H9 (cell line): ENCODE results near the gene SCGB3A2. TPM values are rescaled to one million over a fixed set of nuclear protein-coding genes. Genes with fewer than 3 reads are reported as not detected.

Experiments
- DNase-seq: peaks from one replicate; pipeline ENCODE4 v3.0.0-alpha.2; 2017
- H2AFZ ChIP-seq: one replicate; pipeline ENCODE4 v1.6.1; 2013; ENCODE audit warnings: mild to moderate bottlenecking, low read length, control low read depth, moderate library complexity
- H2AK5ac ChIP-seq: 2 replicates; pipeline ENCODE4 v1.6.1; 2013; ENCODE audit warnings: low read length, control low read depth, mixed read lengths; ENCODE audit not compliant: insufficient read length
- H2BK120ac ChIP-seq: one replicate; pipeline ENCODE4 v1.6.1; 2013; ENCODE audit warnings: low read depth, mild to moderate bottlenecking, low read length, control low read depth, inconsistent platforms; ENCODE audit not compliant: poor library complexity, severe bottlenecking
- H2BK12ac ChIP-seq: 2 replicates; pipeline ENCODE4 v1.6.1; 2013; ENCODE audit warnings: low read length, control low read depth, mixed read lengths, low read depth; ENCODE audit not compliant: insufficient read length
- H2BK15ac ChIP-seq: 2 replicates; pipeline ENCODE4 v1.6.1; 2013; ENCODE audit warnings: low read depth, low read length, control low read depth
- H2BK20ac ChIP-seq: one replicate; pipeline ENCODE4 v1.6.1; 2013; ENCODE audit warnings: low read depth, mild to moderate bottlenecking, low read length, control low read depth, inconsistent platforms; ENCODE audit not compliant: poor library complexity, severe bottlenecking
- H2BK5ac ChIP-seq: 2 replicates; pipeline ENCODE4 v1.6.1; 2013; ENCODE audit warnings: low read length, control low read depth, mixed read lengths; ENCODE audit not compliant: insufficient read length
- H3K14ac ChIP-seq: 2 replicates; pipeline ENCODE4 v1.6.1; 2013; ENCODE audit warnings: low read length, control low read depth; ENCODE audit not compliant: insufficient read depth
- H3K18ac ChIP-seq: 2 replicates; pipeline ENCODE4 v1.6.1; 2013; ENCODE audit warnings: low read depth, mild to moderate bottlenecking, mixed read lengths, low read length, control low read depth; ENCODE audit not compliant: insufficient read length
- H3K23ac ChIP-seq: 2 replicates; pipeline ENCODE4 v1.6.1; 2013; ENCODE audit warnings: low read length, control low read depth, mixed read lengths, low read depth; ENCODE audit not compliant: insufficient read length
- H3K23me2 ChIP-seq: 2 replicates; pipeline ENCODE4 v1.6.1; 2013; ENCODE audit warnings: low read depth, mild to moderate bottlenecking, mixed read lengths, low read length, control low read depth; ENCODE audit not compliant: insufficient read length, poor library complexity, severe bottlenecking
- H3K27ac ChIP-seq: 2 replicates; pipeline ENCODE4 v1.5.1; 2013; ENCODE audit warnings: low read length, control low read depth, mixed read lengths, low read depth; ENCODE audit not compliant: insufficient read length
- H3K27me3 ChIP-seq: 2 replicates; pipeline ENCODE4 v1.6.1; 2013; ENCODE audit warnings: low read length, control low read depth, inconsistent platforms; ENCODE audit not compliant: insufficient read depth
- H3K4ac ChIP-seq: 2 replicates; pipeline ENCODE4 v1.6.1; 2013; ENCODE audit warnings: low read depth, mild to moderate bottlenecking, control low read depth, inconsistent platforms, low read length, moderate library complexity
- H3K4me1 ChIP-seq: 2 replicates; pipeline ENCODE4 v1.6.1; 2013; ENCODE audit warnings: low read length, control low read depth, inconsistent platforms; ENCODE audit not compliant: insufficient read depth
- H3K4me2 ChIP-seq: 2 replicates; pipeline ENCODE4 v1.6.1; 2013; ENCODE audit warnings: low read length, control low read depth, mixed read lengths; ENCODE audit not compliant: insufficient read length, insufficient read depth
- H3K56ac ChIP-seq: 2 replicates; pipeline ENCODE4 v1.6.1; 2013; ENCODE audit warnings: low read depth, mild to moderate bottlenecking, mixed read lengths, low read length, control low read depth; ENCODE audit not compliant: insufficient read length
- H3K79me1 ChIP-seq: 2 replicates; pipeline ENCODE4 v1.6.1; 2013; ENCODE audit warnings: low read depth, mild to moderate bottlenecking, moderate library complexity, low read length, control low read depth, inconsistent platforms; ENCODE audit not compliant: insufficient read depth, poor library complexity, severe bottlenecking
- H3K79me2 ChIP-seq: 2 replicates; pipeline ENCODE4 v1.6.1; 2013; ENCODE audit warnings: low read length, control low read depth, inconsistent platforms; ENCODE audit not compliant: insufficient read depth
- H3K9ac ChIP-seq: 2 replicates; pipeline ENCODE4 v1.6.1; 2013; ENCODE audit warnings: low read length, control low read depth, mixed read lengths; ENCODE audit not compliant: insufficient read length; ENCODE audit errors: extremely low read depth
- H3K9me3 ChIP-seq: one replicate; pipeline ENCODE4 v1.6.1; 2013; ENCODE audit warnings: low read depth, low read length, inconsistent platforms; ENCODE audit not compliant: control insufficient read depth
- H3T11ph ChIP-seq: one replicate; pipeline ENCODE4 v1.6.1; 2013; ENCODE audit warnings: mild to moderate bottlenecking, low read length, control low read depth, inconsistent platforms
- H4K20me1 ChIP-seq: one replicate; pipeline ENCODE4 v1.6.1; 2013; ENCODE audit not compliant: control insufficient read depth, insufficient read length, insufficient read depth
- H4K5ac ChIP-seq: 2 replicates; pipeline ENCODE4 v1.6.1; 2013; ENCODE audit warnings: low read depth, mild to moderate bottlenecking, mixed read lengths, low read length, control low read depth; ENCODE audit not compliant: insufficient read length
- H4K8ac ChIP-seq: replicated peaks from 2 replicates; pipeline ENCODE4 v1.6.1; 2013; ENCODE audit warnings: low read length, control low read depth, mixed read lengths, low read depth; ENCODE audit not compliant: insufficient read length
- H4K91ac ChIP-seq: 2 replicates; pipeline ENCODE4 v1.6.1; 2013; ENCODE audit warnings: low read depth, mild to moderate bottlenecking, moderate library complexity, mixed read lengths, low read length, control low read depth; ENCODE audit not compliant: insufficient read length
- H3K27ac Mint-ChIP-seq, 3 experiments: 2 replicates in 2 of 3; 3 replicates in 1 of 3; pipeline ENCODE4 v1.8.0; 2020 to 2021; ENCODE audit warnings: mixed read lengths in 3 of 3, mild to moderate bottlenecking in 1 of 3, moderate library complexity in 1 of 3
- H3K27me3 Mint-ChIP-seq: 2 replicates; pipeline ENCODE4 v1.8.0; 2021; ENCODE audit warnings: low read depth, mild to moderate bottlenecking, moderate library complexity, mixed read lengths
- H3K36me3 Mint-ChIP-seq, 3 experiments: 2 replicates in 2 of 3; 3 replicates in 1 of 3; pipeline ENCODE4 v1.8.0; 2020 to 2021; ENCODE audit warnings: low read depth in 3 of 3, mixed read lengths in 3 of 3; ENCODE audit not compliant: insufficient read depth in 1 of 3
- H3K4me1 Mint-ChIP-seq, 2 experiments: 2 replicates each; pipeline ENCODE4 v1.8.0; 2020; ENCODE audit warnings: mixed read lengths in 2 of 2
- H3K4me3 Mint-ChIP-seq, 2 experiments: 2 replicates in 1 of 2; 3 replicates in 1 of 2; pipeline ENCODE4 v1.8.0; 2020 to 2021; ENCODE audit warnings: mild to moderate bottlenecking in 2 of 2, mixed read lengths in 2 of 2, moderate library complexity in 1 of 2
- H3K9me3 Mint-ChIP-seq, 2 experiments: 2 replicates in 1 of 2; 3 replicates in 1 of 2; pipeline ENCODE4 v1.8.0; 2020; ENCODE audit warnings: mild to moderate bottlenecking in 2 of 2, mixed read lengths in 2 of 2, moderate library complexity in 1 of 2
- CTCF ChIP-seq: fragments of 200-600 bp; sonication (generic); conservative IDR thresholded peaks from 3 replicates; pipeline ENCODE4 v1.8.0; 2021; ENCODE audit warnings: antibody characterized with exemption, mild to moderate bottlenecking
- WGBS: extraction: QIAGEN DNeasy Blood & Tissue Kit; methylation state at CpG from one replicate; pipeline ENCODE4 v1.1.7; 2013; ENCODE audit warnings: missing lambda C conversion rate, low lambda C conversion rate, mixed read lengths; ENCODE audit not compliant: insufficient read length; ENCODE audit errors: extremely low coverage; 5-methylcytosine and 5-hydroxymethylcytosine counted together
- total RNA-seq: library from RNA; stranded (reverse); gene quantifications from 2 replicates; pipeline ENCODE4 v1.2.1, GENCODE V29; 2021

The SCGB3A2 gene
- total RNA-seq, 1 experiment from 2014 or later = 66.0 TPM

- peak; percentile 78 for TF ChIP-seq CTCF
- no peak for DNase-seq
- Histone ChIP-seq H2BK120ac (no peak overlapping the region), H3K4me1 (peaks cover 5% of the 10 kb centered on the region; the same call in 1 of the 2 replicates), H3K27ac (no peak overlapping the region), H4K91ac (no peak overlapping the region), H3K56ac (no peak overlapping the region), H3K27me3 (no peaks in the 10 kb centered on the region), H4K5ac (no peak overlapping the region), H3K9me3 (no peaks in the 10 kb centered on the region), H4K8ac (no peak overlapping the region), H3K79me2 (no peaks in the 10 kb centered on the region), H3K79me1 (no peaks in the 10 kb centered on the region), H2AK5ac (no peak overlapping the region), H3K23me2 (no peaks in the 10 kb centered on the region), H2AFZ (no peak overlapping the region), H2BK15ac (no peak overlapping the region), H2BK12ac (no peak overlapping the region), H2BK5ac (no peak overlapping the region), H3K18ac (no peak overlapping the region), H3K23ac (no peak overlapping the region), H3K9ac (no peak overlapping the region), H3K4ac (no peak overlapping the region), H3K14ac (no peak overlapping the region), H4K20me1 (no peaks in the 10 kb centered on the region), H3T11ph (no peak overlapping the region), H3K4me2 (no peak overlapping the region), H2BK20ac (no peak overlapping the region)
- Mint-ChIP-seq H3K27me3 (no peaks in the 10 kb centered on the region), H3K27ac (no peak overlapping the region), H3K4me3 (no peak overlapping the region), H3K4me1 (peaks cover 7 to 19% of the 10 kb centered on the region in 2 experiments), H3K36me3 (peaks cover 0 to 6% (median 0%) of the 10 kb centered on the region in 3 experiments; a peak in 2 of 7 replicates), H3K9me3 (no peaks in the 10 kb centered on the region; a peak in 1 of 5 replicates)
- WGBS = no CpG with 5 or more reads among the region's 3 CpGs
Observed at GRCh38 chr5:147887026-147887627, 8.6 kb downstream of the SCGB3A2 start.
